Mesendoderm (in vitro differentiated cells): ENCODE measurements around the gene CLRN1.
A peak's percentile ranks its signal among the peaks of the same experiment; 100 is the strongest.

ENCODE experiments used
- DNase-seq: peaks from one replicate; pipeline ENCODE4 v3.0.0; 2013
- H2AK5ac ChIP-seq: 2 replicates; pipeline ENCODE4 v1.6.1; 2013; ENCODE audit warnings: low read length, inconsistent platforms
- H2BK120ac ChIP-seq: 2 replicates; pipeline ENCODE4 v1.6.1; 2013; ENCODE audit warnings: low read depth, mild to moderate bottlenecking, low read length, moderate library complexity, mixed read lengths
- H2BK15ac ChIP-seq: replicated peaks from 2 replicates; pipeline ENCODE4 v1.6.1; 2013; ENCODE audit warnings: low read depth, mild to moderate bottlenecking, moderate library complexity
- H2BK5ac ChIP-seq: 2 replicates; pipeline ENCODE4 v1.6.1; 2013; ENCODE audit warnings: low read length, inconsistent platforms
- H3K18ac ChIP-seq: 2 replicates; pipeline ENCODE4 v1.6.1; 2013; ENCODE audit warnings: mild to moderate bottlenecking, low read length, mixed read lengths
- H3K23ac ChIP-seq: one replicate; pipeline ENCODE4 v1.6.1; 2013; ENCODE audit warnings: low read length
- H3K27ac ChIP-seq: 2 replicates; pipeline ENCODE4 v1.5.1; 2013; ENCODE audit warnings: low read depth, mild to moderate bottlenecking, inconsistent platforms, low read length, moderate library complexity
- H3K27me3 ChIP-seq: 2 replicates; pipeline ENCODE4 v1.6.1; 2013; ENCODE audit warnings: low read length, control low read depth, mild to moderate bottlenecking, inconsistent platforms; ENCODE audit not compliant: insufficient read depth, poor library complexity
- H3K36me3 ChIP-seq: 2 replicates; pipeline ENCODE4 v1.6.1; 2013; ENCODE audit warnings: low read length, inconsistent platforms; ENCODE audit not compliant: control insufficient read depth, insufficient read depth
- H3K4ac ChIP-seq: one replicate; pipeline ENCODE4 v1.6.1; 2013; ENCODE audit warnings: low read depth, mild to moderate bottlenecking, low read length, moderate library complexity
- H3K4me1 ChIP-seq: 2 replicates; pipeline ENCODE4 v1.6.1; 2013; ENCODE audit warnings: low read depth, low read length, inconsistent platforms; ENCODE audit not compliant: control insufficient read depth
- H3K4me2 ChIP-seq: 2 replicates; pipeline ENCODE4 v1.6.1; 2013; ENCODE audit warnings: low read length
- H3K4me3 ChIP-seq: 2 replicates; pipeline ENCODE4 v1.5.1; 2013; ENCODE audit warnings: mild to moderate bottlenecking, low read length
- H3K56ac ChIP-seq: one replicate; pipeline ENCODE4 v1.6.1; 2013; ENCODE audit warnings: low read length
- H3K79me1 ChIP-seq: 2 replicates; pipeline ENCODE4 v1.6.1; 2013; ENCODE audit warnings: low read length, inconsistent platforms
- H3K79me2 ChIP-seq: 2 replicates; pipeline ENCODE4 v1.6.1; 2013; ENCODE audit warnings: mild to moderate bottlenecking, low read length; ENCODE audit not compliant: control insufficient read depth, insufficient read depth
- H3K9ac ChIP-seq: 2 replicates; pipeline ENCODE4 v1.6.1; 2013; ENCODE audit warnings: low read length, inconsistent platforms
- H4K5ac ChIP-seq: one replicate; pipeline ENCODE4 v1.6.1; 2013; ENCODE audit warnings: low read length
- H4K8ac ChIP-seq: one replicate; pipeline ENCODE4 v1.6.1; 2013; ENCODE audit warnings: low read depth, mild to moderate bottlenecking, control low read depth, low read length, moderate library complexity
- WGBS: extraction: QIAGEN DNeasy Blood & Tissue Kit; methylation state at CpG from one replicate; pipeline ENCODE4 v1.1.7; 2013; ENCODE audit warnings: low lambda C conversion rate, missing lambda C conversion rate; ENCODE audit not compliant: insufficient coverage; ENCODE audit errors: extremely low coverage; 5-methylcytosine and 5-hydroxymethylcytosine counted together

The CLRN1 gene

DNA sequence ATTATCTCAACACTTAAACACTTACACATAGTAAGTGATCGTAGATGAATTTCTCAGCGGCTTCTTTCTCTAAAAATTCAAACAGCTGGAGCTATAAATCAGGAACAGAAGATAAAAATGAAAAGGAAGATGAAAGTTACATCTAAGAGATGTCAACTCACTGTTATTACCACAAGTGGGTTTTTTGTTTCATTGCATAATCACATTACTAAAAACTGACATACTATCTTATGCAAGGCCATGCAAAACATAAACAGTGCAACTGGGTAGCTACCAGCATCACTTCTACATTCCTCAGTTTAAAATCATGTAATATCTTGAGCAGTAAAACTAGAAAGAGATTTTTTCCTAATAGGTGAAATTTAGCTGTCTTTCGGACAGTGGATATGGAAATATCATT lies 82.2 kb downstream of the CLRN1 start:
- Histone ChIP-seq H3K23ac (no peak overlapping the region), H3K79me1 (no peaks in the 10 kb centered on the region), H3K79me2 (no peaks in the 10 kb centered on the region), H2BK120ac (no peak overlapping the region), H3K9ac (no peak overlapping the region), H3K4ac (no peak overlapping the region), H3K27me3 (no peaks in the 10 kb centered on the region), H4K8ac (no peak overlapping the region), H3K56ac (no peak overlapping the region), H3K27ac (no peak overlapping the region), H3K4me3 (no peak overlapping the region), H3K18ac (no peak overlapping the region), H2AK5ac (no peak overlapping the region), H3K4me2 (no peak overlapping the region), H2BK15ac (no peak overlapping the region), H3K4me1 (no peaks in the 10 kb centered on the region), H4K5ac (no peak overlapping the region), H3K36me3 (no peaks in the 10 kb centered on the region), H2BK5ac (no peak overlapping the region)
- no CpG with 5 or more reads among the region's 3 CpGs for WGBS
- DNase-seq: no peak

DNA sequence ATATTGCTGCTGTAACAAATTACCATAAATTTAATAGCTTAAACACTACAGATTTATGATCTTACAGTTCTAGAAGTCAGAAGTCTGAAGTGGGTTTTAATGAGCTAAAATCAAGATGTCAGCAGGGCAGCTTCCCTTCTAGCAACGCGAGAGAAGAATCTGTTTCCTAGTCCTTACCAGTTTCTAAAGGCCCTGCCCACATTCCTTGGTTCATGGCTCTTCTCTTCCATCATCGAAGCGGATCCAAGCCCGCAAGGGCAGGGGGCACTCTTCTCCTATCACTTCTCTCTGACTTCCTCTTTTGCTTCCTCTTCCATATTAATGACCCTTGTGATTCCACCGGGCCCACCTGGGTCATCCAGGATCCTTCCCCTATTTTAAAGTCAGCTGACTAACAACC lies 83.4 kb downstream of the CLRN1 start:
- Histone ChIP-seq H3K18ac (no peak overlapping the region), H4K8ac (no peak overlapping the region), H3K79me1 (no peaks in the 10 kb centered on the region), H3K23ac (no peak overlapping the region), H3K4ac (no peak overlapping the region), H2BK120ac (no peak overlapping the region), H3K56ac (no peak overlapping the region), H3K27me3 (no peaks in the 10 kb centered on the region), H3K4me2 (no peak overlapping the region), H2AK5ac (no peak overlapping the region), H3K4me3 (no peak overlapping the region), H3K9ac (no peak overlapping the region), H2BK15ac (no peak overlapping the region), H3K36me3 (no peaks in the 10 kb centered on the region), H2BK5ac (no peak overlapping the region), H3K79me2 (no peaks in the 10 kb centered on the region), H4K5ac (no peak overlapping the region), H3K27ac (no peak overlapping the region), H3K4me1 (no peaks in the 10 kb centered on the region)
- WGBS: no CpG with 5 or more reads among the region's 6 CpGs
- peak; percentile 28 for DNase-seq

GRCh38 chr3:150887031-150887430 lies 85.5 kb downstream of the CLRN1 start:
- Histone ChIP-seq H3K79me2 (no peaks in the 10 kb centered on the region), H2AK5ac (no peak overlapping the region), H3K9ac (no peak overlapping the region), H3K23ac (no peak overlapping the region), H3K56ac (no peak overlapping the region), H2BK15ac (no peak overlapping the region), H3K4me1 (no peaks in the 10 kb centered on the region), H3K18ac (no peak overlapping the region), H2BK5ac (no peak overlapping the region), H3K4me3 (no peak overlapping the region), H3K4ac (no peak overlapping the region), H4K8ac (no peak overlapping the region), H2BK120ac (no peak overlapping the region), H3K4me2 (no peak overlapping the region), H3K27me3 (no peaks in the 10 kb centered on the region), H3K27ac (no peak overlapping the region), H3K79me1 (no peaks in the 10 kb centered on the region), H4K5ac (no peak overlapping the region), H3K36me3 (no peaks in the 10 kb centered on the region)
- DNase-seq: no peak
- WGBS: no CpG with 5 or more reads among the region's 2 CpGs

- no peaks in the 10 kb centered on the region for H3K4me1 ChIP-seq
- H3K9ac ChIP-seq: no peak overlapping the region
- no peak overlapping the region for H2BK15ac ChIP-seq
- H4K5ac ChIP-seq: no peak overlapping the region
- no peak overlapping the region for H3K23ac ChIP-seq
- no peak overlapping the region for H2BK120ac ChIP-seq
- no peak overlapping the region for H3K4ac ChIP-seq
- H4K8ac ChIP-seq: no peak overlapping the region
- WGBS: no CpG with 5 or more reads among the region's 3 CpGs
- no peaks in the 10 kb centered on the region for H3K27me3 ChIP-seq
- H2BK5ac ChIP-seq: no peak overlapping the region
- H3K18ac ChIP-seq: no peak overlapping the region
- H3K36me3 ChIP-seq: no peaks in the 10 kb centered on the region
- no peaks in the 10 kb centered on the region for H3K79me1 ChIP-seq
- H3K56ac ChIP-seq: no peak overlapping the region
- H2AK5ac ChIP-seq: no peak overlapping the region
- DNase-seq: no peak
- H3K4me2 ChIP-seq: no peak overlapping the region
- no peaks in the 10 kb centered on the region for H3K79me2 ChIP-seq
- H3K27ac ChIP-seq: no peak overlapping the region
- H3K4me3 ChIP-seq: no peak overlapping the region
These were observed 87.0 kb downstream of the CLRN1 start for GRCh38 chr3:150885535-150885934.

DNA sequence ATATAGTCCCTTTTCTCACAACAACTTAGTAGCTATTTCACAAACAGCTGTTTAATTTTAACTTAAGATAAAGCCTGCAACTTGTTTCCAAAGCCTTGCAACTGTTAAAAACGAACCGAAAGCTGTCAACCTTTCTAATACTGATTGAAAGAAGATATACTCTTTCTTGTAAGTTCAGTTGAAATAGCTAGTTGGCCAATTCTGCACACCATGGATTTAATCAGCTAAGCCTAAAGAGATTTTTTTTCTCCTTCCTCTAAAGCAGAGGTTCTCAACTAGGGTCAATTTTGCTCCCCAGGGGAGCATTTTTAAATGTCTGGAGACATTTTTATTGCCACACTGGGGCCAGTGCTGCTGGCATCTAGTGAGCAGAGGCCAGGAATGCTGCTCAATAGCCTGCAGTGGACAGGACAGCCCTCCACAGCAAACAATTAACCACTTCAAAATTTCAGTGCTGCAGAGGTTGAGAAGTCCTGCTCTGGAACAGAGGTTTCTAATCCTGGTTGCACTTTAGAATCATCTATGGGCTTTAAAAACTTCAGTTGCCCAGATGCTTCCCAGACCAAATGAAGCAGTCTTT lies 93.4 kb downstream of the CLRN1 start:
- Histone ChIP-seq H2AK5ac (no peak overlapping the region), H2BK120ac (no peak overlapping the region), H3K79me1 (no peaks in the 10 kb centered on the region), H3K56ac (no peak overlapping the region), H3K4me1 (no peaks in the 10 kb centered on the region), H3K23ac (no peak overlapping the region), H3K79me2 (no peaks in the 10 kb centered on the region), H2BK15ac (no peak overlapping the region), H3K4me3 (no peak overlapping the region), H3K9ac (no peak overlapping the region), H4K5ac (no peak overlapping the region), H3K36me3 (no peaks in the 10 kb centered on the region), H2BK5ac (no peak overlapping the region), H3K27ac (no peak overlapping the region), H4K8ac (no peak overlapping the region), H3K4me2 (no peak overlapping the region), H3K18ac (no peak overlapping the region), H3K4ac (no peak overlapping the region), H3K27me3 (no peaks in the 10 kb centered on the region)
- no peak for DNase-seq
- no CpG with 5 or more reads among the region's 2 CpGs for WGBS

GRCh38 chr3:150878290-150878689 lies 94.2 kb downstream of the CLRN1 start:
- H3K23ac ChIP-seq: no peak overlapping the region
- H4K5ac ChIP-seq: no peak overlapping the region
- no peaks in the 10 kb centered on the region for H3K27me3 ChIP-seq
- no peaks in the 10 kb centered on the region for H3K79me2 ChIP-seq
- H3K27ac ChIP-seq: no peak overlapping the region
- no peak overlapping the region for H2BK5ac ChIP-seq
- no peak for DNase-seq
- H3K36me3 ChIP-seq: no peaks in the 10 kb centered on the region
- H2BK15ac ChIP-seq: no peak overlapping the region
- H2AK5ac ChIP-seq: no peak overlapping the region
- no CpG with 5 or more reads among the region's 1 CpG for WGBS
- no peak overlapping the region for H4K8ac ChIP-seq
- H3K4me1 ChIP-seq: no peaks in the 10 kb centered on the region
- no peak overlapping the region for H3K4me3 ChIP-seq
- H3K9ac ChIP-seq: no peak overlapping the region
- no peak overlapping the region for H3K4me2 ChIP-seq
- no peak overlapping the region for H2BK120ac ChIP-seq
- H3K56ac ChIP-seq: no peak overlapping the region
- H3K4ac ChIP-seq: no peak overlapping the region
- no peaks in the 10 kb centered on the region for H3K79me1 ChIP-seq
- H3K18ac ChIP-seq: no peak overlapping the region
